ENCODE data around the gene DNAH17.

Gene DNAH17

DNA sequence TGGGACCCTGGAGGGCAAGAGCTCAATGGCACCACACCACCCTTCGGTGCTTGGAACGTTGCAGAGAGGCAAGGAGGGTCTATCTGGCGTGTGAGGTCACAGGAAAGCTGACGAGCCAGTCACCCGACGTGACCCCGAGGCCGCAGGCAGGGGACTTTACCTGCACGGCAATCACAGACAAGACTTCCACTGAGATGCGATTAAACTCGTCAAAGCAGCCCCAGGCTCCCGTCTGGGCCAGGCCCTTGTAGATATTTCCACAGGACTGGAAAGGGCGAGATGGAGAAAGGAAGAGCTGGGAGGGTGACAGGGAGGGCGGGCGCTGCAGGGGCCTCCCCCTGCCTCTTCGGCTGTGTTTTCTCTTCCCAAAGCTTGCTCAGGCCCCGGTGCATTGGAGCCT is 78.3 kb downstream of the DNAH17 start:
- DNase-seq (ENCODE audit: extremely low read depth in 1 of 2, low read depth in 1 of 2): no peak

DNA sequence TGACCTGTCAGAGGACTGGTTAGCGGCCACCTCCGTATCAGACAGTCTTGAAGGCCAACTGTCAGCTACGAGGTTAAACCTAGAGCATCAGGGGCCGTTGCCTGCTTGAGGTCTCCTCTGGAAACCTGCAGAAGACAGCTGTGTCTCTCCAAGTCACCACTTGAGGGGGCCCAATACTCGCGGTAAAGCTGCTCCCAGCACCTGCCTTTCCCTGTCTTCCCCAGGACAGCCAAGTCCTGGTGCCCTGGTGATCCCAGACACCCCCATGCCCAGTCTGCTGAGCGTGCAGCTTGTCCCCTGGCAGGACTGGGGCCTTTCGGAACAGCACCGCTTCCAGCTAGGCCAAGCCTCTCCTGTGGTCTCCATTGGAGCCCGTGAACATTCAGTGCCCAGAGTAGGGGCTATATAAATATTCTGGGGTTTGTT is 80.1 kb downstream of the DNAH17 start:
- peak in 1 of 2 donors; percentile 29 for DNase-seq (ENCODE audit: extremely low read depth in 1 of 2, low read depth in 1 of 2)

DNA sequence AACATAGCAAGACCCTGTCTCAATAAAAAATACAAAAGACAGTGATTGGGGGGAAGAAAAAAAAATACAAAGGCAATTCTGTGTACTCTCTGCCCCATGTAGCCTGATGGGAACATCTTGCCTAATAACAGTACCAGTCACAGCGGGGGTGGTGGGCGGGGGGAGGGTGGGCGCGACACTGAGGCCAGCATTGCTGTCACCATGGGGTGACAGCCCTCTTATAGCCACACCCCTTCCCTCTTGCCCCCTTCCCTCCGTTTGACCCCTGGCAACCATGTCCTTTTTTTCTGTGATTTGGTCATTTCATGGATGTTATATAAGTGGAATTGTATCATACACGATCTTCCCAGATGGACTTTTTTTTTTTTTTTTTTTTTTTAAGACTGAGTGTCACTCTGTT is 80.9 kb downstream of the DNAH17 start:
- no peak for DNase-seq (ENCODE audit: extremely low read depth in 1 of 2, low read depth in 1 of 2)

DNA sequence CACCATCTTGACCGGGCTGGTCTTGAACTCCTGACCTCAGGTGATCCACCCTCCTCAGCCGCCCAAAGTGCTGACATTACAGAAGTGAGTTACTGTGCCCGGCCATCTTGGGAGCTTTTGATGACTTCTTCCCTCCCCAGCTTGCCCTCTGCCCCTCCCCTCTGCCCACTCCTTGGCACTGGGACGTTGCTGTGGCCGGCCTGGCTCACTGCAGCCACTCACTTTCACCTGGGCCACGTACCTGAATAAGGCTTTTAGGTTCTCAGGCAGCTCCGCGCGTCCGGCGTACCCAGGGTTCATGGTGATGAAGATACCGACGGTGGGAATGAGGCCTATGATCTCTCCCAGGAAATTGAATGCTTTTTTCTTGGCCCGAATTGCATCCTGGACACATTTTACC is 81.6 kb downstream of the DNAH17 start:
- no peak for DNase-seq (ENCODE audit: extremely low read depth in 1 of 2, low read depth in 1 of 2)

DNA sequence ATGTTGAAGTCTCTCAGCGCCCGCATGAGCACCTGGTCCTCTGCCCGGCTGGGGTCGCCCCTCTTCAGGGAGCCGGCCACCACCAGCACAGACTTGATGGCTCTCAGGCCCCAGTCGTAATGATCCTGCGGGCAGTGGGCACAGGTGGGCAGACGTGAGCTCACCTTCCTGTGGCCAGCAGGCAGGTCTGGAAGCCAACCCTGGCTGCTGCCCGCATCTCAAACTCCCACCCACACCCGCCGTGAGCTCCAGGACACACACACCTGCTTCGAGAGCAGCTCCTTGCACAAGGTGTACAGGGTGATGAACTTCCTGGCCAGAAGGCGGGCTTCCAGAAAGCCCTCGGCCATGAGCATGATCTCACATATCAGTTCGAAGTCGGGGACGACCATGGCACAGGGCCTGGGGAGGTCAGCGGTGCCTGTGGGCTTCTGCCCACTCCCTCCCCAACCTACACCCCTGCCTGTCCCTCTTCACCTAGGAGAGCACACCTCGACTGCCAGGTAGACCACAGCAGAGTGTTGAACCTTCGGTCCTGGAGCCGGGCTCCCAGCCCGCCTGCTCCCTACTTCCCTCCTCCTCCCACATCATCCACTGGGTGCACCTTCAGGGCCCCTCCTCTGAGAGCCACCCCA is 82.4 kb downstream of the DNAH17 start:
- no peak for DNase-seq (ENCODE audit: extremely low read depth in 1 of 2, low read depth in 1 of 2)

DNA sequence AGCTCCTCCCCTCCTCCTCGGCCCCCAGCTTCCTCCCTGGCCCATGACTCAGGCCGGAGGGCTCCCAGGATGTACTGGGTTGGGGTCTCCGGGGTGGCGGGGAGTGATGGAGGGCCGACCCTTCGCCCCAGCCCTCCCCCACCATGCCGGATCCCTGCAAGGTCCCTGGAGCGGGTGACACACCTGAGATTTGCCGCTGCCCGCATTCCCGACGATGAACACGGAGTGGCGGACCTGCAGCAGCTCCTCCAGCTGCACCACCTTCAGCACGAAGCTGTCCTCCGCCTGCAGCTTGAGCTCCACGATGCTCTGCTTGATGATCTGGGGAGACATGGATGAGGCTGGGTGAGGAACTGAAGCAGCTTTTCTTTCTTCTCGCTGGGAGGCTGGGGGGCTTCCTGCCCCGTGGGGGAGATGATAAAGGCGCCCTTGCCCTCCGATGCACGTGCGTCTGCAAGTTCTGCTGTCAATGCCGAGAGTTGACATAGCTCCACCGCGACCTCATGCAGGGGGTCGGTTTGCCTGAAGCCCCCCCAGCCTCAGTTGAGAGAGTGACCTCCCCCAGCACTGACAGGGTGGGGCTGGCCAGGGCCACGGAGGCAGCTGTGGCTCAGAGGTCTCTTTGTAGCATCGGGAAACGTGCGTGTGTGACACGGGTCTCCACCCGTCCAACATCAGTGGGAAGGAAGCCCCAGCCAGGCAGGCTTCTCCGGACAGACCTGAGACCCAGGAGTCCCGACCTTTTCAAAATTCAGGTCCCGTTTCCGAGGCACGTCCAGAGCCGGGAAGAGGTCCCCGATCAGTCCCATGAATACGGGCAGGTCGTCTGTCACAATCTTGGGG is 83.1 kb downstream of the DNAH17 start:
- no peak for DNase-seq (ENCODE audit: extremely low read depth in 1 of 2, low read depth in 1 of 2)

DNA sequence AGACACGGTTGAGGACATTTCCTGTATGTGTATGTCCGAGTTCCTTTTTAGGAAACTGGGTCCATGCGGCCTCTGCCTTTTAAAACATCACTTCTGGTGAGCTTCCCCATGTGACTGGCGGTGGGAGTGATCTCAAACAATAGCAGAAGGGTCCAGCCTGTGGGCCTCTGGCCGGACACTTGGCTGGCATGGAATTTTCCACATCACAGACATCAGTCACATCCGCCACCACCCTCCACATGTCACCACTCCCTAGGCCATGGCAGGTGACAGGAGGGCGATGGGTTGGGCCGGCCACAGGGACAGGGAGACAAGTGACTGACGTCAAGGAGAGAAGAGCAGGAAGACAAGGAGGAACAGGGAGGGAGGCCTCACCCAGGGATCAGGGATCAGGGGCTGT is 83.7 kb downstream of the DNAH17 start:
- DNase-seq (ENCODE audit: extremely low read depth in 1 of 2, low read depth in 1 of 2): no peak

DNA sequence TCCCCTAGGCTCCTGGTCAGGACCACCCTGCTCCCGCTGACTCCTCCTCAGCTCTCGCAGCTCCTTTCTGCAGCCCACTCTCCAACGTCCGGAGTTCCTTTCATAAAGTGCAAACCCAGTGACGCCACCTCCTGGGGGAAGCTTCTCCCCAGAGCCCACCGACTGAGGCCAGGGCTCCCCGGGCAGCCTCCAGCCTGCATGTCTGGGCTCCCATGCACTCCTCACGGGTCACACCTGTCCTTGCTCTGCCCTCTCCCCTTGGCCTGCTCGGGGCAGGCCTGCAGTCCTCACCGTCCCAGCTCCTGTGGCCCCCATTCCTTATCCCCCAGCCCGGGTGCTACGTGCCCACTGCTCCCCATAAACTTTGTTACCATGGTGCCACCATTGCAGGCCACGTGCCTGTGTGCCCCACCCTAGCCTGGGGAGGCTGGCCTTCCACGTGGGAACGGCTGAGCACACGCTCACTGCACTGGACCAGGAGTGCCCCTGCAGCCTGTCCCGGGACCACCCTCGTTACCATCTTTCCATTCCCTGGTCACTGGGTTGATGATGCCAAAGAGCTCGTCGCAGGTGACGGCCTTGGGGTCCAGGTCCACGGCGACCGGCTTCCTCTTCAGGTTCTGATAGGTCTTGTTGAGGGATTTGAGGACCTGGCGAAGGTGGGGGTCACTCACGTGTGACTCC is 84.9 kb downstream of the DNAH17 start:
- no peak for DNase-seq (ENCODE audit: extremely low read depth in 1 of 2, low read depth in 1 of 2)

DNA sequence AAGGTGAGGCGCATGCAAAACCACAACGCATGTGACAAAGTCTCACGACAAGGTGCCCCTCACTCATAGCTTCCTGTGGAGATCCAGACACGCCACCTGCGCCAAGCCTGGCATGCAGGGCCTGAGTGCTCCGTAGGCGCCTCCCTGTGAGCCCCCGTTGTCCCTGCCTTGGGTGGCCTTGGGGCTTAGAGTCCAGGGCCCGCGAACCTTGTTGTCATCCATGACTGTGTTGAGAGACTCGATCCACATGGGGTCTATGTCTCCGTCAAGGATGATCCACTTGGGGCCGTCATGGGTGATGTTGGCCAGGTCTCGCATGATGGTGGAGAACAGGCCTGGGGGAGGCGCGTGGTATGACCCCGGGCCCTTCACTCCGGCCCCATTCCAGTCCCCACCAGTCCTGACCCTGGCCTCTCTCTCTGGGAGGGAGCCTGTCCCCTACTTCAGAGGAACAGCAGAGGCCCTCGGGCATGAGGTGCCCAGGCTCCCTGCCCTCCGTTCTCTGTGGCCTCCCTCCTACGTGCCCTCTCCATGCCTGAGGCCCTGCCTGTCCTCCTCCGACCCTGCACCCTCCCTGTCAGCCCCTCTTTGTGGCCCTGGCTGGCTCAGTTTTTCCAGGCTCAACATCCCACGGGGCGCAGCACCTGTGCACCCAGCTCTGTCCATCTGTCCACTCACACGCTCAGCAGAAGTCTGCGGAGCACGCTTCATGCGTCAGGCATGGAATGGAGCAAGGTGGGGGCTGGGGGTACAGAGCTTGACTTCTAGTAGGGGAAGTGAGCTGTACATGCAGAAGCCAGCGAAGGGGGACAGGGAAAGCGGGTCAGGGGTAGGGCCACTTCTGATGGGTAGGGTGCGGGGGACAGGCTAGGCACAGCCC is 85.7 kb downstream of the DNAH17 start:
- DNase-seq (ENCODE audit: extremely low read depth in 1 of 2, low read depth in 1 of 2): no peak

DNA sequence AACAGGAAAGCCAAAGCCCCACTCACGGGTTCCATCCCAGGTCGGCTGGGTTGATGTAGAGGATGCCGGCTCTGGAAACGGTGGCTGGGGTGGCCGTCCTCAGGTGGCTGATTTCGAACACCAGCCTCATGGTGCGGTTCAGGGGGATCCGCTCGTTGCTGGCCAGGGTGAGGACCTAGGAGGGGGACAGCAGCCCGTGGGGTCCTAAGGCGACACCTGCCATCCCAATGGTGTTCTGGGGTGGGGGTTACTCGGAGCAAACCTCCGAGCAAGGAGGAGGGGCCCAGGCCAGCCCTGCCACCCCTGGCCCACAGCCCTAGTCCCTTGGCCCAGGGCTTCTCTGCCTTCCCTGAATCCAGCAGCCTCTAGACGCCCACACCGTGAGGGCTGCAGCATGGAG is 86.5 kb downstream of the DNAH17 start:
- DNase-seq (ENCODE audit: extremely low read depth in 1 of 2, low read depth in 1 of 2): no peak

DNA sequence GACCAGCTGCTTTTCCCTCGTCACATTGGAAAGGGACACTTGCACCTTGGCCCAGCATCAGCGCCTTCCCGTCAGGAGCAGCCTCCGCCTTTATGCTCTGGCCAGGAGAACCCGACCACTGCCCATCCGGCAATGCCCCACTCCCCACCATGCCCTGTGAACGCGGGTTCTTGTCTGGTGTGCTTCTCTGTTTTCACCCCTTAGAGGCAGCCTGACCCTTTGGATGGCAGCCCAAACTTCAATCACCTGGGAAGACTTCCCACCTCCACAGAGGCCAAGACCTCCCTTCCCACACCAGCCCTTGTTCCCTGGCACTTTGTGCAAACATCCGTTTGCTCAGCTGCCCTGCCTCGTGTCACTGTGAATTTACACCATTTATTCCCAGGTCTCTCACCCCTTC is 87.0 kb downstream of the DNAH17 start:
- no peak for DNase-seq (ENCODE audit: extremely low read depth in 1 of 2, low read depth in 1 of 2)

DNA sequence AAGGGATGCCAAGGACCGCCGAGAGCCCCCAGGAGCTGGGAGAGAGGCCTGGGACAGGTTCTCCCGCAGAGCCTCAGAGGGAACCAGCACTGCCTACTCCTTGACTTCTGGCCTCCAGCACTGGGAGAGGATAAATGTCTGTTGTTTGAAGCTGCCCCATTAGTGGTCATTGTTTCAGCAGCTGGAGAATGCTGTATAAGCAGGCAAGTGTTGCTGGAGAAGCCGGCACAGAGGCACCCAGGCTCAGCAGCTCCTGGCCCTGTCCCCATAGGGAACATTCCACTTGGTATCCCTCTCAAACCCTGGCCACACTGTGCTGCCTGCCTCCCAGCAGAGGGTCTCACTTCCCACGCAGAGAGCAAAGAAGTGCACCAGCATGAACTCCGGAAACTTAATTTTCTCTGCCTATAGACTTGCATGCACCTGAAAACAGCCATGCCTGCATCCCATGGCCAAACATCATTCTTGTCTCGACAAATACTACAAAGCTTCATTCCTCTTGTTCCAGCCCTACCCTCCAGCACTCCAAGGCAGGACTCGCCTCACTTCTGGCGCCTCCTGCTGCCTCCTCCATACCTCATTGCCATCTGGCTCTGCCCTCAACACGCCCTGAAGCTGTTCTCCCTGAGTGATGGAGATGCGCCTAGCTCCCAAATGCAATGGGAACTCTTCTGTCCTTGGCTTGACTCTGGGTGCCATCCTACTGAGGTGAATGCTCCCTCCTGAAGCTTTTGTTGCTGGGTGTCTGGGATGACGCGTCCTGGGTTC is 88.1 kb downstream of the DNAH17 start:
- DNase-seq (ENCODE audit: extremely low read depth in 1 of 2, low read depth in 1 of 2): no peak

DNA sequence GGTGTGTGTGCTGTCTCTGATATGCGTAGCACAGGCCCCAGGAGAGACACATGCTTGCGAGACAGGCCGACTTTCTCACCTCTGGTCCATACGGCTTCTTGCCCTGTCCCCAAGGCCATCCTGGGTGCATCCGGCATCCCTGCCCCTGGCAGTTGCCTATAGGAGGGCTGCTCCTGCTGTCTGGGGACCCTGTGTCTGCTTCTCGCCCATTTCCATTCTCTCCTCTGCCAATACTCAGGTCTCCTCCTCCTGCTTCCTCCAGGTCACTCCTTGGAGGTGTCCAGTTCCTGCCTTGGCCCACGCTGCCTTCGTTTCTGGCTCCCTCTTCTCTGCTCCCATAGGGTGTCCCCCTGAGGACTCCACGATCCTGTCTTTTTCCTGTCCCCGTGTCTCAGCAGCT is 89.0 kb downstream of the DNAH17 start:
- no peak for DNase-seq (ENCODE audit: extremely low read depth in 1 of 2, low read depth in 1 of 2)

DNA sequence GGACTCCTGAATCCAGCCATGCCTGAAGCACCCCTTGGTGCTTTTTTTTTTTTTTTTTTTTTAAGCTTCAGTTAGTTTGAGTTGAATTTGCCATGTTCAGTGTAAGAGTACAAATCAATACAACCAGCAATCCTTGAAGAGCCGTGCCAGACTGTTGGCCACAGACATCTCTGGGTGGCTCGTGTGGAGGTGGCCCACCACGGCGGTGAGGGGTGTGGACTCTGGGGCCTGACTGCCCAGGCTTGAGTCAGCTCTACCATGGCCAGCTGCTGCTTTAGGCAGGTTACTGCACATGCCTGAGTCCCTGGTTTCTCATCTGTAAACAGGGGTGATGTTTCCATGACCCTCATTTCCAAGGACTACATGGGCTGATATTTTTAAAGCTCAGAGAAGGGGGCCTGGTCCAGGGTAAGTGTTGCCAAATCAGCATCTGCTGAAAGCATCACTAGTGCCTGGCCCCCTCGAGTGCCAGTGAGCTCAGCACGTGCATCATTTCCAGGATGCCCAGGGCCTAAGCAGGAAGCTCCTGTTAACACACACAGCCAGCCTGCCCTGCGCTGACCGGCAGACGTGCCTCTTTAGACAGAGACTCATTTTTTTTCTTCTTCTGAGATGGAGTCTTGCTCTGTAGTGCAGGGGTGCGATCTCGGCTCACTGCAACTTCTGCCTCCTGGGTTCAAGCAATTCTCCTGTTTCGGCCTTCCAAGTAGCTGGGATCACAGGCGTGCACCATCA is 90.1 kb downstream of the DNAH17 start:
- no peak for DNase-seq (ENCODE audit: extremely low read depth in 1 of 2, low read depth in 1 of 2)

DNA sequence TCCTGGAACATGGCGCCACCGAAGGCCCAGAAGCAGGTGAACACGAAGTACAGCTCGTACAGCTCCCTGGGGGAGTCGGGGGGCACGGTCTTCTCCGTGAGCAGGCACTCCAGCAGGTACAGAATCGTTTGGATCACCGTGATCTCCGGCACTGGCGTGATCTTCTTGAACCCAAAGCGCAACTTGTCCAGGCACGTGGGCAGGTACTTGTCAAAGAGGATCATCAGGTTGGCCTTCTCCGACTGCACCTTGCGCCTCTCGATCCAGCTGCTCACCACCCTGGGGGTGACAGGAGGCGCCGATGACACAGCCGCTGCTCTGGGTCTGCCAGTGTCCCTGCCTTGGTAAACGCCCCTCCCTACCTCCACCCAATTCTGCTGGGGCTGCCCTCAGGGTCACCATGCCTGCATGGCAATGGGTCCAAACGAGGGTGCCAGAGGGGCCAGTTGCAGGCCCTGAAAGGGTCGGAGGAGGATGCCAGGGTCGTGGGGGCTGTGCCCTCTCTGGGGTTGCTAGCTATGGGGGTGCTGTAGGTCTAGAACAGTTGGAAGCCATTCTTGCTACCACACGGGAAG is 90.9 kb downstream of the DNAH17 start:
- no peak for DNase-seq (ENCODE audit: extremely low read depth in 1 of 2, low read depth in 1 of 2)

DNA sequence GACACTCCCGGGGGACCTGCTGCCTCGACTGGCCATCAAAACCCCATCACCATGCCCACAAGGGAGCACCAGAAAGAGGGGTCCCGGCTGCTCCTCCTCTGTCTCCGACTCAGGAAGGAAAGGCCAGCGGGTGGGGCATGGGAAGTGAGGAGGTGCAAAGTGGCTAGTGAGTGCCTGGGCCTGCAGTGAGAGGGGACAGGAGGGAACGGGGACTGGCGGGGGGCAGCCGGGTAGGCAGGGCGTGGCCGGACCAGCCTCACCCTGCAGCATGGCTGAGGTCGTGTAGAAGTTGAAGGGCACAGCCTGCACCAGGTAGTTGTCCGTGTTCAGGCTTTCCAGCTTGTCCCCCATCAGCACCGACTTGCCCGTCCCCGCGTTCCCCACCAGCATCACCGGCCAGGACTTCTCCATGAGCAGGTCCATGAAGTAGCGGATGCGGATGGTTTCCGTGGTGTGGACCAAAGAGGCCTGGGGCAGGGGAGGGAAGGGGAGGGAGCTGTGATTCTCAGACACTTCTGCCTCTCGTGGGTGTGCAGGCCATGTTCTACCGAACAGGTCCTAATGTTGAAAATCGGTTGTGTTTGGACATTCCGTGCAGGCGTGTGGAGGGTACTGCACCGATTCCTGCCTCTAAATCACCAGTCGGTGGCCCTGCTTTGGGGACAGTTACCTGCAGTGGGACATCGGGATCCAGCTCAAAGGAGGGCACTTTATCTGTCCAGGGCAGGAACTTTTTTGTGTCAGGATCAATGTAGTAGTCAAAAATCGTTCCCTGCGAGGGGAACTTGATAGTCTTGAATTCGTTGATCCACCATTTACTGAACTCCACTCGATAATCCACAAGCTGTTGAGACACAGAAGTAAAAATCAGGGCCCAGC is 91.7 kb downstream of the DNAH17 start:
- no peak for DNase-seq (ENCODE audit: extremely low read depth in 1 of 2, low read depth in 1 of 2)

DNA sequence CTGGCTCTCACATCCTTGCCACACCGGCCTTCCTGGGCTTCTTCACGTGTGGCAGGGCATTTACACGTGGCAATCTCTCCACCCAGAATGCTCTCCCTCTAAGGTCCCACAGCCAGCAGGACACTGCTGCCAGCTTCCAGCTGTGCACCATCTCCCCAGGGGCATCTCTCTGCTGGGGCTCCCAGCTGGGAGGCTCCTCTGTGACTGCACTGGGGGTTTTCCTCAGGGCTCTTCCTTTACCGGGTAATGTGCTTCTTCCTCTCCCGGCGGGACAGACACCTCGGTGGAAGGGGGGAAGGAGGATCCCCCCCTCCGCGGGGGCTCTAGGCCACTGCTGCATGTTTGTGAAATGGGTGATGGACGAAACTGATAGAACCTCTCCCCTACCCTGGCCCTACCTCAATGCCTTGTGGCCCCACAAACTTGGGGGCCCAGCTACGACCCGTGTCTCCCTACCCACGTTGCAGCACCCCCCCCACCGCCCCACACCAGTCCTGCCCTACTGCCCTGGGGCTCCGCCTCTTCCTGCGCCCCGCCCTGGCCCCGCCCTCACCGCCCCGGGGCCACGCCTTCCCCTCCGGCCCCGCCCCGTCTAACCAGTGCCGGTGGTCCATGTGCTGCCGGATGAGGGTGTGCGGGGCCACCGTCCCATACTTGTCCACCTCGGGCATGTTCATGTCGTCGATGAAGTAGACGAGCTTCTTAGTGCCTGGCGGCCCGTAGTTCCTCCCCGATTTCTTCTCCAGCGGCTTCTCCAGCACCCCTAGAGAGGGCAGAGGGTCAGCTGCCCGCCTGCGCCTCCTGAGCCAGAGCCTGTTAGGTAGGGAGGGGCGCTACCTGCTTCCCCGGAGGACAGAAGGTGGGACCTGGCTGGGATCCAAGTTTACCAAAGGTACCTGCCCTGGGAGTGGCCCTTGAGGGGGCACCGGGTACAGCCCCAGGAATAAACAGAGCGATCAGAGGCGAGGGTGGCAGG is 92.6 kb downstream of the DNAH17 start:
- DNase-seq (ENCODE audit: extremely low read depth in 1 of 2, low read depth in 1 of 2): peak; percentile 12 to 66
